Keratinocyte (primary cell): ENCODE measurements around the gene PRR23E. TPM values are rescaled to one million over a fixed set of nuclear protein-coding genes. Genes with fewer than 3 reads are reported as not detected.

Experiments used
- DNase-seq: peaks from one replicate; pipeline ENCODE4 v3.0.0-alpha.2; 2011; ENCODE audit warnings: low read depth, missing footprints, low spot score
- FAIRE-seq: peaks from 2 replicates; lab custom pipeline; 2011; peaks lifted over from hg19 to GRCh38; lab: Jason Lieb, UNC
- H2AFZ ChIP-seq: 2 replicates; pipeline ENCODE4 v1.6.0; 2012; ENCODE audit warnings: low read length, control low read depth, inconsistent platforms; ENCODE audit not compliant: control insufficient read depth
- H3K27ac ChIP-seq: 2 replicates; pipeline ENCODE4 v1.5.1; 2011; ENCODE audit warnings: low read length; ENCODE audit not compliant: control insufficient read depth, insufficient read depth
- H3K27me3 ChIP-seq: 3 replicates; pipeline ENCODE4 v1.6.0; 2011; ENCODE audit warnings: low read length; ENCODE audit not compliant: control insufficient read depth, insufficient read depth; ENCODE audit errors: extremely low read depth
- H3K36me3 ChIP-seq, 2 experiments: 2 replicates in 1 of 2; 3 replicates in 1 of 2; pipeline ENCODE4 v1.5.1; 2011; ENCODE audit warnings: low read length in 2 of 2, mild to moderate bottlenecking in 1 of 2; ENCODE audit not compliant: control insufficient read depth in 2 of 2, insufficient read depth in 2 of 2; ENCODE audit errors: extremely low read depth in 1 of 2
- H3K4me1 ChIP-seq: 3 replicates; pipeline ENCODE4 v1.5.1; 2011; ENCODE audit warnings: low read length; ENCODE audit not compliant: control insufficient read depth, insufficient read depth; ENCODE audit errors: extremely low read depth
- H3K4me2 ChIP-seq: 3 replicates; pipeline ENCODE4 v1.6.0; 2011; ENCODE audit warnings: low read depth, low read length; ENCODE audit not compliant: control insufficient read depth, insufficient read depth; ENCODE audit errors: extremely low read depth
- H3K4me3 ChIP-seq, 3 experiments: fragments of 200-600 bp in 1 of 3; sonication (generic) in 1 of 3; 2 replicates in 2 of 3; 3 replicates in 1 of 3; pipeline ENCODE4 v1.5.1; 2011 to 2016; ENCODE audit warnings: low read length in 3 of 3, mild to moderate bottlenecking in 3 of 3, control low read depth in 2 of 3, inconsistent platforms in 1 of 3, low read depth in 1 of 3, mixed read lengths in 1 of 3, mixed run types in 1 of 3, moderate library complexity in 1 of 3; ENCODE audit not compliant: control insufficient read depth in 2 of 3, insufficient read depth in 2 of 3; ENCODE audit errors: extremely low read depth in 1 of 3
- H3K79me2 ChIP-seq: 2 replicates; pipeline ENCODE4 v1.6.0; 2012; ENCODE audit warnings: low read length; ENCODE audit not compliant: control insufficient read depth, insufficient read depth
- H3K9ac ChIP-seq: 3 replicates; pipeline ENCODE4 v1.6.0; 2011; ENCODE audit warnings: low read length; ENCODE audit not compliant: control insufficient read depth, insufficient read depth; ENCODE audit errors: extremely low read depth
- H3K9me1 ChIP-seq: 3 replicates; pipeline ENCODE4 v1.6.0; 2011; ENCODE audit warnings: low read length; ENCODE audit not compliant: control insufficient read depth, insufficient read depth; ENCODE audit errors: extremely low read depth
- H3K9me3 ChIP-seq: 2 replicates; pipeline ENCODE4 v1.5.1; 2012; ENCODE audit warnings: low read depth, low read length; ENCODE audit not compliant: control insufficient read depth
- H4K20me1 ChIP-seq: 3 replicates; pipeline ENCODE4 v1.6.0; 2011; ENCODE audit warnings: low read length; ENCODE audit not compliant: control insufficient read depth, insufficient read depth; ENCODE audit errors: extremely low read depth
- CTCF ChIP-seq, 3 experiments: IDR thresholded peaks in 1 of 3; conservative IDR thresholded peaks in 1 of 3; optimal IDR thresholded peaks in 1 of 3; 2 replicates in 2 of 3; 3 replicates in 1 of 3; pipeline versions ENCODE3 to v1.5.1; 2011; ENCODE audit warnings: low read length in 3 of 3, mild to moderate bottlenecking in 3 of 3, moderate library complexity in 2 of 3, control low read depth in 1 of 3, inconsistent platforms in 1 of 3; ENCODE audit not compliant: insufficient read depth in 2 of 3; ENCODE audit errors: extremely low read depth in 1 of 3
- EZH2 ChIP-seq: IDR thresholded peaks from one replicate; pipeline ENCODE4 v1.6.1; 2012; ENCODE audit warnings: inconsistent platforms, mild to moderate bottlenecking, low read length, moderate library complexity
- dilution Hi-C: fragments of 300-500 bp; cut with MboI; formaldehyde crosslinking; loops from one replicate; pipeline ENCODE4 v1.7.0; 2020; ENCODE audit warnings: low sequenced_read_pairs; ENCODE audit not compliant: extremely low pct_ligation_motif_present
- polyA plus RNA-seq, 5 experiments: library from polyadenylated mRNA; depleted of rRNA in 3 of 5; stranded (reverse) in 3 of 5; stranded (forward) in 1 of 5; unstranded in 1 of 5; fragments of >200 nt; gene quantifications; 1 replicate in 1 of 5; 2 replicates in 3 of 5; 3 replicates in 1 of 5; pipeline versions ENCODE4 v1.2.1 to v1.2.3, GENCODE V29; 2011 to 2012; ENCODE audit warnings: missing spikeins in 2 of 5, low read depth in 1 of 5, low replicate concordance in 1 of 5

PRR23E gene
- polyA plus RNA-seq, 1 donor (not counting 4 experiments of a cell fraction or from before 2014, with no cell fraction given): not detected

- dilution Hi-C loops: no loop called here
- Histone ChIP-seq H4K20me1 (no peaks in the 10 kb centered on the region), H3K4me1 (no peaks in the 10 kb centered on the region), H3K4me3 (no peak overlapping the region), H3K9me3 (peaks cover 4% of the 10 kb centered on the region), H3K4me2 (no peak overlapping the region), H3K27ac (no peak overlapping the region), H3K36me3 (no peaks in the 10 kb centered on the region), H3K79me2 (no peaks in the 10 kb centered on the region), H3K27me3 (no peaks in the 10 kb centered on the region), H2AFZ (no peak overlapping the region), H3K9ac (no peak overlapping the region), H3K9me1 (no peaks in the 10 kb centered on the region)
- no peak for DNase-seq
- no peak for FAIRE-seq
- TF ChIP-seq CTCF (optimal IDR thresholded peaks at IDR 0.05 in 1 of 3, IDR thresholded peaks at IDR 0.05 in 1 of 3, conservative IDR thresholded peaks at IDR 0.05 in 1 of 3; ENCODE audit: extremely low read depth in 1 of 3, insufficient read depth in 2 of 3, low read length in 3 of 3) (no peak), EZH2 (no peak)
Measured at GRCh38 chr3:127150513-127151250, 42.2 kb upstream of the PRR23E start.

- Histone ChIP-seq H3K27me3 (no peaks in the 10 kb centered on the region), H3K79me2 (no peaks in the 10 kb centered on the region), H3K9me3 (peaks cover 4% of the 10 kb centered on the region), H3K27ac (no peak overlapping the region), H3K4me2 (no peak overlapping the region), H3K9ac (no peak overlapping the region), H3K4me3 (no peak overlapping the region), H3K4me1 (no peaks in the 10 kb centered on the region), H2AFZ (no peak overlapping the region), H4K20me1 (no peaks in the 10 kb centered on the region), H3K9me1 (no peaks in the 10 kb centered on the region), H3K36me3 (no peaks in the 10 kb centered on the region)
- FAIRE-seq (no peak), DNase-seq (no peak)
- dilution Hi-C loops: no loop called here
- TF ChIP-seq EZH2 (no peak), CTCF (optimal IDR thresholded peaks at IDR 0.05 in 1 of 3, IDR thresholded peaks at IDR 0.05 in 1 of 3, conservative IDR thresholded peaks at IDR 0.05 in 1 of 3; ENCODE audit: extremely low read depth in 1 of 3, insufficient read depth in 2 of 3, low read length in 3 of 3) (no peak)
Measured at GRCh38 chr3:127151251-127151564, 41.7 kb upstream of the PRR23E start.
